ENCODE measurements around the gene GRIA1. TPM values are rescaled to one million over a fixed set of nuclear protein-coding genes. Genes with fewer than 3 reads are reported as not detected.

Gene GRIA1
- total and polyA plus RNA-seq, 2 of the 4 experiments (the other 2 are of a cell fraction) = 0.48 to 1.3 TPM

DNA sequence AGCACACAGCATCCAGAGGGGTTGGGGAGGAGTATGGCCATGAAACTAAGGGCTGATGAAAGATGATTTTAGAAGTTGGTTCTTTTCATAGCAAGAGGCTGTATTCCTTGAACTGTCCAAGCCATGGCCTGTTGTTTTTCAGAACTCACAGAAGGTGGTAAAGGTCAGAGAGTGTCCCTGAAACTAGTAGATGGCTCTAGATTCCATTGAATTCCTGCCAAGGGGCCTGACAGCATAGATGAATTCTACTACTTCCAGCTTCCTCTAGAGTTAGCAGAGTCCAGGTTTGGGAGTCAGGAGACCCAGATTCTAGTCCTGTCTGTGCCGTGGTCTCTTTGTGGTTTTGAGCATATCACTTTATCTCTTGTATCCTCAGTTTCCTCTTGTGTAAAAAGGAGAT lies 101.6 kb downstream of the GRIA1 start:
- no peaks in the 10 kb centered on the region for H3K9me3 ChIP-seq (ENCODE audit: control insufficient read depth, insufficient read depth, low read length)
- H3K27ac ChIP-seq (ENCODE audit: insufficient read depth, low read length) = no peak overlapping the region
- POLR2A ChIA-PET (ENCODE audit: unreplicated experiment) = interaction anchor here (0.7 kb wide), 1 partner anchor 31 kb away, joined by 3 read pairs; no protein-coding TSS in a partner anchor
- H4K5ac ChIP-seq (ENCODE audit: low read depth, low read length) = no peak overlapping the region; the same call in 1 of the 2 replicates
- dilution Hi-C loops (cut with HindIII; ENCODE audit: low sequenced_read_pairs, unreplicated experiment) = no loop called here
- no CpG with 5 or more reads among the region's 1 CpG for WGBS, 2 experiments (ENCODE audit: extremely low coverage in 2 of 2, insufficient read length in 1 of 2)
- H4K20me1 ChIP-seq (ENCODE audit: insufficient read depth, low read length) = no peaks in the 10 kb centered on the region
- H3K4me3 ChIP-seq (ENCODE audit: insufficient read depth, low read depth, low read length) = no peak overlapping the region
- no peak overlapping the region for H4K91ac ChIP-seq (ENCODE audit: insufficient read depth, low read depth, low read length)
- DNase-seq (no peak), ATAC-seq (ENCODE audit: low read depth) (no peak)
- no peak overlapping the region for H2BK15ac ChIP-seq (ENCODE audit: low read depth, low read length)
- no peak overlapping the region for H2BK20ac ChIP-seq (ENCODE audit: low read depth, low read length)
- H2AFZ ChIP-seq (replicated peaks; ENCODE audit: low read length, poor library complexity) = no peak overlapping the region
- H3K27me3 ChIP-seq (ENCODE audit: control insufficient read depth, insufficient read depth, low read length) = no peaks in the 10 kb centered on the region
- no peak overlapping the region for H3K9ac ChIP-seq (ENCODE audit: low read depth, low read length)
- no peak overlapping the region for H3K14ac ChIP-seq (replicated peaks; ENCODE audit: low read depth, low read length)
- H2BK5ac ChIP-seq (ENCODE audit: low read depth, low read length, poor library complexity, severe bottlenecking) = no peak overlapping the region
- H2AK9ac ChIP-seq (replicated peaks; ENCODE audit: low read depth, low read length, poor library complexity) = no peak overlapping the region
- no peaks in the 10 kb centered on the region for H3K9me1 ChIP-seq (ENCODE audit: insufficient read depth, low read length)
- no TSS peak for BruUV-seq (replicated peaks)
- TF ChIP-seq, protein P1, sequence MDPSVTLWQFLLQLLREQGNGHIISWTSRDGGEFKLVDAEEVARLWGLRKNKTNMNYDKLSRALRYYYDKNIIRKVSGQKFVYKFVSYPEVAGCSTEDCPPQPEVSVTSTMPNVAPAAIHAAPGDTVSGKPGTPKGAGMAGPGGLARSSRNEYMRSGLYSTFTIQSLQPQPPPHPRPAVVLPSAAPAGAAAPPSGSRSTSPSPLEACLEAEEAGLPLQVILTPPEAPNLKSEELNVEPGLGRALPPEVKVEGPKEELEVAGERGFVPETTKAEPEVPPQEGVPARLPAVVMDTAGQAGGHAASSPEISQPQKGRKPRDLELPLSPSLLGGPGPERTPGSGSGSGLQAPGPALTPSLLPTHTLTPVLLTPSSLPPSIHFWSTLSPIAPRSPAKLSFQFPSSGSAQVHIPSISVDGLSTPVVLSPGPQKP (IDR thresholded peaks at IDR 0.05; ENCODE audit: borderline replicate concordance, low read depth, low read length) = no peak
- TF ChIP-seq FOS (IDR thresholded peaks at IDR 0.05; ENCODE audit: low read depth, low read length) (no peak), SMC3 (IDR thresholded peaks at IDR 0.05; ENCODE audit: low read depth, low read length) (no peak), CHD1 (IDR thresholded peaks at IDR 0.05; ENCODE audit: low read depth, low read length) (no peak), RCOR1 (IDR thresholded peaks at IDR 0.05; ENCODE audit: insufficient replicate concordance, low read length) (no peak), NFE2L2 (IDR thresholded peaks at IDR 0.05; ENCODE audit: low read depth, low read length) (no peak), RAD21 (IDR thresholded peaks at IDR 0.05; ENCODE audit: low read length) (no peak), CTCF (conservative IDR thresholded peaks at IDR 0.05; ENCODE audit: low read depth, low read length) (no peak), BHLHE40 (IDR thresholded peaks at IDR 0.05; ENCODE audit: low read depth, low read length) (no peak), RFX5 (IDR thresholded peaks at IDR 0.05; ENCODE audit: low read depth, low read length) (no peak), POLR2A (IDR thresholded peaks at IDR 0.05; ENCODE audit: low read depth, low read length) (no peak), MAZ (IDR thresholded peaks at IDR 0.05; ENCODE audit: borderline replicate concordance, low read depth, low read length) (no peak), MAFK (IDR thresholded peaks at IDR 0.05; ENCODE audit: low read depth, low read length) (no peak), MXI1 (IDR thresholded peaks at IDR 0.05; ENCODE audit: borderline replicate concordance, low read depth, low read length) (no peak), CEBPB (IDR thresholded peaks at IDR 0.05; ENCODE audit: low read depth, low read length) (no peak)
- TF ChIP-seq, protein P2, sequence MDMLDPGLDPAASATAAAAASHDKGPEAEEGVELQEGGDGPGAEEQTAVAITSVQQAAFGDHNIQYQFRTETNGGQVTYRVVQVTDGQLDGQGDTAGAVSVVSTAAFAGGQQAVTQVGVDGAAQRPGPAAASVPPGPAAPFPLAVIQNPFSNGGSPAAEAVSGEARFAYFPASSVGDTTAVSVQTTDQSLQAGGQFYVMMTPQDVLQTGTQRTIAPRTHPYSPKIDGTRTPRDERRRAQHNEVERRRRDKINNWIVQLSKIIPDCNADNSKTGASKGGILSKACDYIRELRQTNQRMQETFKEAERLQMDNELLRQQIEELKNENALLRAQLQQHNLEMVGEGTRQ (IDR thresholded peaks at IDR 0.05; ENCODE audit: low read depth, low read length) = no peak
- no peak overlapping the region for H3K18ac ChIP-seq (ENCODE audit: low read depth, low read length)
- H3K23ac ChIP-seq (ENCODE audit: low read depth, low read length) = no peak overlapping the region
- H2BK120ac ChIP-seq (ENCODE audit: low read depth, low read length) = no peak overlapping the region
- H3K4me1 ChIP-seq (ENCODE audit: control insufficient read depth, insufficient read depth, low read length) = no peaks in the 10 kb centered on the region
- in situ Hi-C loops (cut with MboI; ENCODE audit: low sequenced_read_pairs) = no loop called here
- no peaks in the 10 kb centered on the region for H3K79me1 ChIP-seq (ENCODE audit: low read depth in 1 of 2, low read length in 2 of 2)
- H3K56ac ChIP-seq (ENCODE audit: extremely low read depth, insufficient read depth, low read length) = no peak overlapping the region
- intact Hi-C loops (cut with micrococcal nuclease) = no loop called here
- no peak overlapping the region for H3K4ac ChIP-seq (ENCODE audit: low read depth, low read length)
- no peak overlapping the region for H2AK5ac ChIP-seq (ENCODE audit: low read depth, low read length)
- H3K4me2 ChIP-seq (ENCODE audit: low read depth, low read length) = no peak overlapping the region
- H3K36me3 ChIP-seq (ENCODE audit: control insufficient read depth, insufficient read depth, low read length) = no peaks in the 10 kb centered on the region
- CTCF ChIA-PET = no interaction called here
- H4K8ac ChIP-seq (ENCODE audit: low read depth in 2 of 2, low read length in 2 of 2) = no peak overlapping the region
